VCaP (cell line): Measurements from ENCODE around the gene GJA1.
"Not testable (repeated sequence)": the region's sequence is repeated elsewhere in the genome, so short reads cannot be mapped to it uniquely, and the experiment has no call there.

Source experiments
- H3K27ac ChIP-seq: fragments of 450-650 bp; 2 replicates; pipeline ENCODE4 v1.5.1; 2017
- TF ChIP-seq, protein P1 (sequence below): fragments of 450-650 bp; conservative IDR thresholded peaks from 2 replicates; pipeline ENCODE4 v1.5.1; 2017; ENCODE audit warnings: mild to moderate bottlenecking, moderate library complexity

GJA1 gene

DNA sequence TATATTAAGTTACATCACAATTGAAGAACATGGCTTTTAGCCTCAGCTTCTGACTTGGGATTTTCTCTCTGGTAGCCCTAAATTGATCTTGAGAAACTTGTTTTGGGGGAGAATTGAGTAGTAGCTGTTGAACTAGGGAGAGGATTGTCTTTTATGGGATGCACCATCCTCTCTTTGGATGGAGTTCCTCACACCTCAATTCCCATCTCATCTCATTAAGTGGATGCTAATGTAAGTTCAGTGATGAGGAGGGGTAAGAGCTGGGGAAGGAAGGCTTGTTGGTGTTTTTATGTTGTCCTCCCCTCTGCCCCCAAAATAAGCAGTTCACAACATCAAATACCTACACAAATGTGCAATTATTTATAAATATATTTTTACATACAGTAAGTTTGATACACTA is 4.0 kb downstream of the GJA1 start:
- TF ChIP-seq, protein P1, sequence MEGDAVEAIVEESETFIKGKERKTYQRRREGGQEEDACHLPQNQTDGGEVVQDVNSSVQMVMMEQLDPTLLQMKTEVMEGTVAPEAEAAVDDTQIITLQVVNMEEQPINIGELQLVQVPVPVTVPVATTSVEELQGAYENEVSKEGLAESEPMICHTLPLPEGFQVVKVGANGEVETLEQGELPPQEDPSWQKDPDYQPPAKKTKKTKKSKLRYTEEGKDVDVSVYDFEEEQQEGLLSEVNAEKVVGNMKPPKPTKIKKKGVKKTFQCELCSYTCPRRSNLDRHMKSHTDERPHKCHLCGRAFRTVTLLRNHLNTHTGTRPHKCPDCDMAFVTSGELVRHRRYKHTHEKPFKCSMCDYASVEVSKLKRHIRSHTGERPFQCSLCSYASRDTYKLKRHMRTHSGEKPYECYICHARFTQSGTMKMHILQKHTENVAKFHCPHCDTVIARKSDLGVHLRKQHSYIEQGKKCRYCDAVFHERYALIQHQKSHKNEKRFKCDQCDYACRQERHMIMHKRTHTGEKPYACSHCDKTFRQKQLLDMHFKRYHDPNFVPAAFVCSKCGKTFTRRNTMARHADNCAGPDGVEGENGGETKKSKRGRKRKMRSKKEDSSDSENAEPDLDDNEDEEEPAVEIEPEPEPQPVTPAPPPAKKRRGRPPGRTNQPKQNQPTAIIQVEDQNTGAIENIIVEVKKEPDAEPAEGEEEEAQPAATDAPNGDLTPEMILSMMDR = no peak
- no peak overlapping the region for H3K27ac ChIP-seq

DNA sequence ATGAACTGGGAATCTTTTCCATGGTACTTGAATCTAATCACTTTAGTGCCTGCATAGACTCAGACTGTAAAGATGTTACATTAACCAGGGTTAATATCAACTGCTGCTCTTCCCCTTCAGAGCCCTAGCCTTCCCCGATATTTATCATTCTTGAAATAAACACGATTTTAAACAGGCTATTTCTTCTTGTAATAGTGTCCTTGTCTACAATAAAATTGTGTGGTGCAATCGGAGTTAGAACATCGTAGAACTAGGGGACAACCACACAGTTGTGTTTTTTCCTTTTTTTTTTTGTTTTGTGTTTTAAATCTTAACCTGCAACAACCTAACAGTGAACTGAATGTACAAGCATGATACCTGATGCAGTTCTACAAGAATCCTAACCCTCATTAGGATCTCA is 4.5 kb downstream of the GJA1 start:
- no peak overlapping the region for H3K27ac ChIP-seq
- TF ChIP-seq, protein P1 = no peak

DNA sequence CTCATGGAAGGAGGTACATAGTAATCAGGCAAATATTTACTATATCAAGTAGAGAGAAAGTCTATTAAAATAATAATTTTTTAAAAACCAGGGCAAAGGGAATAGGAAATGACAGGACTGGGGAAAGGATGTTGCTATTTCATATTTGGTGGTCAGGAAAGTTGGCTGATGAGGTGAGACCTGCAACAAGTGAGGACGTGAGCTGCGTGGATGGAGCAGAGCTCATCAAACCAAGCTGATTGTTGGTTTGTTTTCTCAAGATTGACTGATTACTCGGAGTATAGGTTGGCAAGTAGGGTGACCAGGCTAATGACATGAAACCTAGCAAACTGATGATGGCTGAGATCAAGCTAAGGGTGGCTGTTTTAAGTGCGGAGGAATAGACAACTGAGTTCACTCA is 6.0 kb downstream of the GJA1 start:
- H3K27ac ChIP-seq = no peak overlapping the region
- TF ChIP-seq, protein P1 = no peak

DNA sequence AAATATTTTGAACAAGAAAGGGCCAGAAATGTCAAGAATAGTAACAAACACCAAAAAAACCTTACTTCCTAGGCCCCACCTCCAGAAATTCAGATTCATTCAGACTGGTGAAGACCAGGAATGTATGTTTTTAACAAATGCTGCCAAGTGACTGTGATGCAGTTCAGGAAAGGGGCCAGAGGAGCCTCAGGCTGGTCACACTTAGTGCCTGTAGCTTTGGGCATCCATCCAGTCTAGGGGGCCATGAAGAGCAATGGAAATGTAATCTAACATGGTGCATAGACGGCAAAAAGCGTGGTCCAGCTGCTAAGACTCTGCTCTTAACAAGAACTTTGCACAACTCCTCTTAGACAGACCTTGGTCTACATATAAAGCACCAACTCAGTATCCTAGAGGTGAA is 7.1 kb downstream of the GJA1 start:
- no peak overlapping the region for H3K27ac ChIP-seq
- TF ChIP-seq, protein P1 = no peak

DNA sequence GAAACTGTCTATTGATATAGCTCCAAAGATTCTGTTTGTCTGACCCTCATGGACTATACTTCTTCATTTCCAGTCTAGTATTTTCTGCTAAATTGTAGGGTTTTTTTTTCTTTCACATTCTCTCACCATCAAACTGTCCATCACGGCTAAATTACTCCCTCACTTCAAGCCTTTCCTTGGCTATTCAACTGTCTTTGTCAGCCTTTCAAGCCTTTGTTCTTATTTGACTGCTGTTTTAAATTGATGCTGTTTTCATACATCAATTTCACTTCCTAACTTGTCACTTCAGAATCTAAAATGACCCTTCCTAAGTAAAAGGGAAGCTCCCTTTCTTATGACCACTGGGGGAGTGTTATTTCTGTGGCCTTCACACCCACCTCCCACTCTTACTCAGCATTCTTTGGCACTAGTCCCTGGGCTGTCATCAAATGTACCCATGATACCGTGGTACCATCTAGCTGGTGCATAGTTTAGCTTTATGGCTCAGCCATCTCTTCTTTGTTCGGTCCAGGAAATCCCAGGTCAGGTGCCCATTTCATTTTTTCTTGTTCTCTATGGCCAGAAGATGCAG is 8.6 kb downstream of the GJA1 start:
- H3K27ac ChIP-seq = no peak overlapping the region
- TF ChIP-seq, protein P1 = no peak

DNA sequence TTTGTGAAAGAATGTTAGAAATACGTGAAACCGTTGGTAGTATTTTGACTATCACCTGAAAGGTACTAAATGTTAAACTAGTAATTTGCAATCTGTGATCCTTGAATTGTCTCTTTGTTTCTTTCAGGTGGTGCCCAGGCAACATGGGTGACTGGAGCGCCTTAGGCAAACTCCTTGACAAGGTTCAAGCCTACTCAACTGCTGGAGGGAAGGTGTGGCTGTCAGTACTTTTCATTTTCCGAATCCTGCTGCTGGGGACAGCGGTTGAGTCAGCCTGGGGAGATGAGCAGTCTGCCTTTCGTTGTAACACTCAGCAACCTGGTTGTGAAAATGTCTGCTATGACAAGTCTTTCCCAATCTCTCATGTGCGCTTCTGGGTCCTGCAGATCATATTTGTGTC is 11.3 kb downstream of the GJA1 start:
- not testable (repeated sequence) for H3K27ac ChIP-seq

DNA sequence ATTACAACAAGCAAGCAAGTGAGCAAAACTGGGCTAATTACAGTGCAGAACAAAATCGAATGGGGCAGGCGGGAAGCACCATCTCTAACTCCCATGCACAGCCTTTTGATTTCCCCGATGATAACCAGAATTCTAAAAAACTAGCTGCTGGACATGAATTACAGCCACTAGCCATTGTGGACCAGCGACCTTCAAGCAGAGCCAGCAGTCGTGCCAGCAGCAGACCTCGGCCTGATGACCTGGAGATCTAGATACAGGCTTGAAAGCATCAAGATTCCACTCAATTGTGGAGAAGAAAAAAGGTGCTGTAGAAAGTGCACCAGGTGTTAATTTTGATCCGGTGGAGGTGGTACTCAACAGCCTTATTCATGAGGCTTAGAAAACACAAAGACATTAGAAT is 12.3 kb downstream of the GJA1 start:
- not testable (repeated sequence) for H3K27ac ChIP-seq

DNA sequence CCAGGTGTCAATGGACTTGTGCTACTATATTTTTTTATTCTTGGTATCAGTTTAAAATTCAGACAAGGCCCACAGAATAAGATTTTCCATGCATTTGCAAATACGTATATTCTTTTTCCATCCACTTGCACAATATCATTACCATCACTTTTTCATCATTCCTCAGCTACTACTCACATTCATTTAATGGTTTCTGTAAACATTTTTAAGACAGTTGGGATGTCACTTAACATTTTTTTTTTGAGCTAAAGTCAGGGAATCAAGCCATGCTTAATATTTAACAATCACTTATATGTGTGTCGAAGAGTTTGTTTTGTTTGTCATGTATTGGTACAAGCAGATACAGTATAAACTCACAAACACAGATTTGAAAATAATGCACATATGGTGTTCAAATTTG is 13.1 kb downstream of the GJA1 start:
- not testable (repeated sequence) for H3K27ac ChIP-seq

DNA sequence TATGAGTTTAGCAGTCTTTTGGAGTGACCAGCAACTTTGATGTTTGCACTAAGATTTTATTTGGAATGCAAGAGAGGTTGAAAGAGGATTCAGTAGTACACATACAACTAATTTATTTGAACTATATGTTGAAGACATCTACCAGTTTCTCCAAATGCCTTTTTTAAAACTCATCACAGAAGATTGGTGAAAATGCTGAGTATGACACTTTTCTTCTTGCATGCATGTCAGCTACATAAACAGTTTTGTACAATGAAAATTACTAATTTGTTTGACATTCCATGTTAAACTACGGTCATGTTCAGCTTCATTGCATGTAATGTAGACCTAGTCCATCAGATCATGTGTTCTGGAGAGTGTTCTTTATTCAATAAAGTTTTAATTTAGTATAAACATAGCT is 13.9 kb downstream of the GJA1 start:
- TF ChIP-seq, protein P1 = no peak
- no peak overlapping the region for H3K27ac ChIP-seq
